ENCODE results near the gene MYRFL.

DNA sequence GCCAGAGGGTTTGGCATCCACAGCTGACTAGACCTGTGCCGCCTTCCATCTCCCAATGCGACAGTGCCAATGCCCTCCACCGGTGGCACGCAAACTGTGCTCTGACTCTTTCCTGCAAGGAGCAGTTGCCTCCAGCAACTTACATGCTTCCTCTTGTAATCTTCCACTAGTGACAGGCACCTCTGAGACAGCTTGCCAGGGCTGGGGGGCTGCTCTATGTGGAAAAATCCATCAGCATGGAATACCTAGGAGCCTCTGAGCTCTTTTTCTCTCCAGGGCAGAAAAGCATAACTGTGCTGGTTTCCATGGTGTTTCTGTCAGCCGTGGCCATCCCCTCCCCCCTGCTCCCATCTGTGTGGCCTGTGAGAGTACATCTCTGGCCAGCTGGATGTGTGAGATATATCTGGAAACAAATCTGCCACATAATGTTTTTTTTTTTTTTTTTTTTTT, 110.6 kb downstream of the MYRFL start:
- TF ChIP-seq, protein P1, sequence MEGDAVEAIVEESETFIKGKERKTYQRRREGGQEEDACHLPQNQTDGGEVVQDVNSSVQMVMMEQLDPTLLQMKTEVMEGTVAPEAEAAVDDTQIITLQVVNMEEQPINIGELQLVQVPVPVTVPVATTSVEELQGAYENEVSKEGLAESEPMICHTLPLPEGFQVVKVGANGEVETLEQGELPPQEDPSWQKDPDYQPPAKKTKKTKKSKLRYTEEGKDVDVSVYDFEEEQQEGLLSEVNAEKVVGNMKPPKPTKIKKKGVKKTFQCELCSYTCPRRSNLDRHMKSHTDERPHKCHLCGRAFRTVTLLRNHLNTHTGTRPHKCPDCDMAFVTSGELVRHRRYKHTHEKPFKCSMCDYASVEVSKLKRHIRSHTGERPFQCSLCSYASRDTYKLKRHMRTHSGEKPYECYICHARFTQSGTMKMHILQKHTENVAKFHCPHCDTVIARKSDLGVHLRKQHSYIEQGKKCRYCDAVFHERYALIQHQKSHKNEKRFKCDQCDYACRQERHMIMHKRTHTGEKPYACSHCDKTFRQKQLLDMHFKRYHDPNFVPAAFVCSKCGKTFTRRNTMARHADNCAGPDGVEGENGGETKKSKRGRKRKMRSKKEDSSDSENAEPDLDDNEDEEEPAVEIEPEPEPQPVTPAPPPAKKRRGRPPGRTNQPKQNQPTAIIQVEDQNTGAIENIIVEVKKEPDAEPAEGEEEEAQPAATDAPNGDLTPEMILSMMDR (IDR thresholded peaks at IDR 0.05 in 8 of 11, conservative IDR thresholded peaks at IDR 0.05 in 3 of 11): no peak
- TF ChIP-seq POLR2AphosphoS5 (IDR thresholded peaks at IDR 0.05): no peak

Measured in spleen (tissue), 7 donors.